DOHH2 (cell line): ENCODE data around the gene CD274.

Experiments
- H3F3A ChIP-seq: fragments of 200-600 bp; sonication (generic), shearing (Covaris generic); 2 replicates; pipeline ENCODE4 v1.6.0; 2016; ENCODE audit warnings: antibody characterized with exemption, mild to moderate bottlenecking; ENCODE audit not compliant: control insufficient read depth, insufficient read depth
- H3K27ac ChIP-seq: fragments of 200-600 bp; sonication (generic); 2 replicates; pipeline ENCODE4 v1.5.1; 2014; ENCODE audit warnings: low read depth, mild to moderate bottlenecking, low read length, moderate library complexity
- H3K27me3 ChIP-seq: fragments of 200-600 bp; sonication (generic); 2 replicates; pipeline ENCODE4 v1.6.1; 2014; ENCODE audit warnings: mild to moderate bottlenecking, low read length, mixed read lengths; ENCODE audit not compliant: control insufficient read depth
- H3K36me3 ChIP-seq: fragments of 200-600 bp; sonication (generic); 2 replicates; pipeline ENCODE4 v1.6.1; 2014; ENCODE audit warnings: mild to moderate bottlenecking, low read length, moderate library complexity, mixed read lengths; ENCODE audit not compliant: control insufficient read depth
- H3K4me1 ChIP-seq: fragments of 200-600 bp; sonication (generic); 2 replicates; pipeline ENCODE4 v1.6.1; 2014; ENCODE audit warnings: mild to moderate bottlenecking, low read length, mixed read lengths; ENCODE audit not compliant: control insufficient read depth
- H3K4me2 ChIP-seq: fragments of 200-600 bp; sonication (generic); 2 replicates; pipeline ENCODE4 v1.6.0; 2014; ENCODE audit warnings: mild to moderate bottlenecking, low read length, moderate library complexity
- H3K4me3 ChIP-seq: fragments of 200-600 bp; sonication (generic); 2 replicates; pipeline ENCODE4 v1.5.1; 2014; ENCODE audit warnings: mild to moderate bottlenecking, low read length, mixed read lengths
- H3K79me2 ChIP-seq: fragments of 200-600 bp; sonication (generic); 2 replicates; pipeline ENCODE4 v1.6.1; 2014; ENCODE audit warnings: mild to moderate bottlenecking, low read length, mixed read lengths; ENCODE audit not compliant: control insufficient read depth
- H3K9me2 ChIP-seq: fragments of 200-600 bp; sonication (generic); replicated peaks from 2 replicates; pipeline ENCODE4 v1.6.1; 2014; ENCODE audit warnings: mild to moderate bottlenecking, low read length, mixed read lengths; ENCODE audit not compliant: control insufficient read depth
- H3K9me3 ChIP-seq: fragments of 200-600 bp; sonication (generic); 2 replicates; pipeline ENCODE4 v1.6.1; 2014; ENCODE audit warnings: antibody characterized with exemption, low read length, mixed read lengths; ENCODE audit not compliant: control insufficient read depth, insufficient read depth
- H4K20me1 ChIP-seq: fragments of 200-600 bp; sonication (generic); 2 replicates; pipeline ENCODE4 v1.6.0; 2014; ENCODE audit warnings: low read depth, mild to moderate bottlenecking, antibody characterized with exemption, low read length, moderate library complexity; ENCODE audit not compliant: control insufficient read depth, insufficient read depth
- EZH2phosphoT487 ChIP-seq: fragments of 200-600 bp; sonication (generic); IDR thresholded peaks from 2 replicates; pipeline ENCODE4 v1.6.1; 2017; ENCODE audit warnings: borderline replicate concordance, mild to moderate bottlenecking, antibody characterized with exemption, low read length, moderate library complexity, mixed read lengths
- TF ChIP-seq, protein P1 (sequence below): fragments of 200-600 bp; sonication (generic); IDR thresholded peaks from one replicate; pipeline ENCODE4 v1.5.1; 2014; ENCODE audit warnings: antibody characterized with exemption, mild to moderate bottlenecking, low read depth, low read length; ENCODE audit not compliant: poor library complexity, severe bottlenecking

Gene CD274

DNA sequence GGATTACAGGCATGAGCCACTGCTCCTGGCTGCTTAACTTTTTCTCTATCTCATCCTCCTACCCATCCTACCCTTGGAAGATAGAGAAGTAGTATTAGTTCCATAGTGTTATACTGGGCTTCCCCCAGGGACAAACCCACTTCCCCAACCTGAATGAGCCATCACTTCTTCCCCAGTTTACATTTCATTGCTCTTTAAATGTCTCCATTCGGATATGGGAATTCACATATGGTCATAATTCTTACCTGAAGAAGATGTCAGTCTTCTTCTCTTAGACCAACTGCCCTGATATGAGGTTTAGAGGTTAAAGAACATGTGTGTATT lies 1.9 kb downstream of the CD274 start:
- H3K79me2 ChIP-seq, result no peaks in the 10 kb centered on the region
- H3F3A ChIP-seq, result no peaks in the 10 kb centered on the region
- H3K4me2 ChIP-seq, result no peak overlapping the region
- no peaks in the 10 kb centered on the region for H4K20me1 ChIP-seq
- H3K9me2 ChIP-seq, result no peaks in the 10 kb centered on the region
- H3K4me1 ChIP-seq, result peaks cover 17% of the 10 kb centered on the region
- no peak overlapping the region for H3K27ac ChIP-seq
- H3K27me3 ChIP-seq, result peaks cover 32% of the 10 kb centered on the region
- H3K9me3 ChIP-seq, result no peaks in the 10 kb centered on the region
- H3K4me3 ChIP-seq, result no peak overlapping the region
- TF ChIP-seq EZH2phosphoT487, result no peak
- TF ChIP-seq, protein P1, sequence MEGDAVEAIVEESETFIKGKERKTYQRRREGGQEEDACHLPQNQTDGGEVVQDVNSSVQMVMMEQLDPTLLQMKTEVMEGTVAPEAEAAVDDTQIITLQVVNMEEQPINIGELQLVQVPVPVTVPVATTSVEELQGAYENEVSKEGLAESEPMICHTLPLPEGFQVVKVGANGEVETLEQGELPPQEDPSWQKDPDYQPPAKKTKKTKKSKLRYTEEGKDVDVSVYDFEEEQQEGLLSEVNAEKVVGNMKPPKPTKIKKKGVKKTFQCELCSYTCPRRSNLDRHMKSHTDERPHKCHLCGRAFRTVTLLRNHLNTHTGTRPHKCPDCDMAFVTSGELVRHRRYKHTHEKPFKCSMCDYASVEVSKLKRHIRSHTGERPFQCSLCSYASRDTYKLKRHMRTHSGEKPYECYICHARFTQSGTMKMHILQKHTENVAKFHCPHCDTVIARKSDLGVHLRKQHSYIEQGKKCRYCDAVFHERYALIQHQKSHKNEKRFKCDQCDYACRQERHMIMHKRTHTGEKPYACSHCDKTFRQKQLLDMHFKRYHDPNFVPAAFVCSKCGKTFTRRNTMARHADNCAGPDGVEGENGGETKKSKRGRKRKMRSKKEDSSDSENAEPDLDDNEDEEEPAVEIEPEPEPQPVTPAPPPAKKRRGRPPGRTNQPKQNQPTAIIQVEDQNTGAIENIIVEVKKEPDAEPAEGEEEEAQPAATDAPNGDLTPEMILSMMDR, result no peak
- no peaks in the 10 kb centered on the region for H3K36me3 ChIP-seq

- Histone ChIP-seq H3K4me3 (no peak overlapping the region), H3K79me2 (no peaks in the 10 kb centered on the region), H3F3A (no peaks in the 10 kb centered on the region), H3K4me1 (peaks cover 17% of the 10 kb centered on the region), H3K4me2 (no peak overlapping the region), H4K20me1 (no peaks in the 10 kb centered on the region), H3K36me3 (no peaks in the 10 kb centered on the region), H3K27me3 (peaks cover 24% of the 10 kb centered on the region), H3K9me2 (no peaks in the 10 kb centered on the region), H3K27ac (no peak overlapping the region), H3K9me3 (no peaks in the 10 kb centered on the region)
- TF ChIP-seq, protein P1, result no peak
- TF ChIP-seq EZH2phosphoT487, result no peak
Measured at GRCh38 chr9:5453004-5453403, 2.7 kb downstream of the CD274 start.

DNA sequence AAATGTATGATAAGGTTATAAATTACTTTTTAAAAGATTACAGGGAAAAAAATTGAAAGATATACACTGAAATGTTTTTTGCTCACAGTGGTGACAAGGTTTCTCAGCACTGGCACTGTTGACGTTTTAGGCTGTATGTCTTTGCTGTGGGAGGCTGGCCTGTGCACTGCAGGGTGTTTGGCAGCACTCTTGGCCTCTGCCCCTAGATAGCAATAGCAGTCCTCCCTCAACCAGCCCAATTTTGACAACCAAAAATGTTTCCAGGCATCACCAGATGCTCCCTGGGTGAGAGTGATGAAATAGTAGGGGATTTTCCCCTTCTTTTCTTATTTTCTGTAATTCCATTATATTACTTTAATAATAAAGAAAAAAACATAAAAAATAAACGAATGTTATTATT lies 3.3 kb downstream of the CD274 start:
- Histone ChIP-seq H3K27me3 (peaks cover 18% of the 10 kb centered on the region), H3K36me3 (no peaks in the 10 kb centered on the region), H3F3A (no peaks in the 10 kb centered on the region), H3K9me3 (no peaks in the 10 kb centered on the region), H3K4me3 (no peak overlapping the region), H3K4me2 (no peak overlapping the region), H4K20me1 (no peaks in the 10 kb centered on the region), H3K9me2 (no peaks in the 10 kb centered on the region), H3K27ac (no peak overlapping the region), H3K79me2 (no peaks in the 10 kb centered on the region), H3K4me1 (peaks cover 17% of the 10 kb centered on the region)
- TF ChIP-seq, protein P1, result no peak
- TF ChIP-seq EZH2phosphoT487, result no peak

DNA sequence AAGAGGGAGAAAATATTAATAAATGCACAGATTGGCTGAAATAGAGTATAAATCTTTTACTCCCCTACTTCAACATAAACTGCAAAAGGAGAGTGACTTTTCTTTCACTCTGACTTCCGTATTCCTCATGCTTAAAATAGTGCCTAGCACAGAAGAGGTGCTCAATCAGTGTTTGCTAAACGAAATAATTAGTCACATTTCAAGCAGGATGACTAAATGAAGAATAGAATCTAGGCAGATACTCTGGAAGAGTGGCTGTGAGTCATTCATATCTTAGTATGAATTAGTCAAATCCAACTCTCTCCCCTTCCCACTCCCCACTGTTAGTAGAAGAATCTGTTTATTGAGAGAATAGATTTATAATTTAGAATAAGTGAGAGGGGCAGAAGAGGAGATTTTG lies 4.8 kb downstream of the CD274 start:
- Histone ChIP-seq H3K79me2 (no peaks in the 10 kb centered on the region), H3K9me2 (no peaks in the 10 kb centered on the region), H3K9me3 (no peaks in the 10 kb centered on the region), H3K4me3 (no peak overlapping the region), H4K20me1 (no peaks in the 10 kb centered on the region), H3K27me3 (peaks cover 4% of the 10 kb centered on the region), H3K4me2 (no peak overlapping the region), H3K36me3 (no peaks in the 10 kb centered on the region), H3K27ac (no peak overlapping the region), H3K4me1 (peaks cover 17% of the 10 kb centered on the region), H3F3A (no peaks in the 10 kb centered on the region)
- no peak for TF ChIP-seq EZH2phosphoT487
- TF ChIP-seq, protein P1, result no peak
